H9 (cell line): ENCODE data around the gene TMEM178B. TPM values are rescaled to one million over a fixed set of nuclear protein-coding genes. Genes with fewer than 3 reads are reported as not detected.
A peak's percentile ranks its signal among the peaks of the same experiment; 100 is the strongest.

Experiments used
- DNase-seq: peaks from one replicate; pipeline ENCODE4 v3.0.0-alpha.2; 2017
- H2AFZ ChIP-seq: one replicate; pipeline ENCODE4 v1.6.1; 2013; ENCODE audit warnings: mild to moderate bottlenecking, low read length, control low read depth, moderate library complexity
- H2AK5ac ChIP-seq: 2 replicates; pipeline ENCODE4 v1.6.1; 2013; ENCODE audit warnings: low read length, control low read depth, mixed read lengths; ENCODE audit not compliant: insufficient read length
- H2BK120ac ChIP-seq: one replicate; pipeline ENCODE4 v1.6.1; 2013; ENCODE audit warnings: low read depth, mild to moderate bottlenecking, low read length, control low read depth, inconsistent platforms; ENCODE audit not compliant: poor library complexity, severe bottlenecking
- H2BK12ac ChIP-seq: 2 replicates; pipeline ENCODE4 v1.6.1; 2013; ENCODE audit warnings: low read length, control low read depth, mixed read lengths, low read depth; ENCODE audit not compliant: insufficient read length
- H2BK15ac ChIP-seq: 2 replicates; pipeline ENCODE4 v1.6.1; 2013; ENCODE audit warnings: low read depth, low read length, control low read depth
- H2BK20ac ChIP-seq: one replicate; pipeline ENCODE4 v1.6.1; 2013; ENCODE audit warnings: low read depth, mild to moderate bottlenecking, low read length, control low read depth, inconsistent platforms; ENCODE audit not compliant: poor library complexity, severe bottlenecking
- H2BK5ac ChIP-seq: 2 replicates; pipeline ENCODE4 v1.6.1; 2013; ENCODE audit warnings: low read length, control low read depth, mixed read lengths; ENCODE audit not compliant: insufficient read length
- H3K14ac ChIP-seq: 2 replicates; pipeline ENCODE4 v1.6.1; 2013; ENCODE audit warnings: low read length, control low read depth; ENCODE audit not compliant: insufficient read depth
- H3K18ac ChIP-seq: 2 replicates; pipeline ENCODE4 v1.6.1; 2013; ENCODE audit warnings: low read depth, mild to moderate bottlenecking, mixed read lengths, low read length, control low read depth; ENCODE audit not compliant: insufficient read length
- H3K23ac ChIP-seq: 2 replicates; pipeline ENCODE4 v1.6.1; 2013; ENCODE audit warnings: low read length, control low read depth, mixed read lengths, low read depth; ENCODE audit not compliant: insufficient read length
- H3K23me2 ChIP-seq: 2 replicates; pipeline ENCODE4 v1.6.1; 2013; ENCODE audit warnings: low read depth, mild to moderate bottlenecking, mixed read lengths, low read length, control low read depth; ENCODE audit not compliant: insufficient read length, poor library complexity, severe bottlenecking
- H3K27ac ChIP-seq: 2 replicates; pipeline ENCODE4 v1.5.1; 2013; ENCODE audit warnings: low read length, control low read depth, mixed read lengths, low read depth; ENCODE audit not compliant: insufficient read length
- H3K27me3 ChIP-seq: 2 replicates; pipeline ENCODE4 v1.6.1; 2013; ENCODE audit warnings: low read length, control low read depth, inconsistent platforms; ENCODE audit not compliant: insufficient read depth
- H3K4ac ChIP-seq: 2 replicates; pipeline ENCODE4 v1.6.1; 2013; ENCODE audit warnings: low read depth, mild to moderate bottlenecking, control low read depth, inconsistent platforms, low read length, moderate library complexity
- H3K4me1 ChIP-seq: 2 replicates; pipeline ENCODE4 v1.6.1; 2013; ENCODE audit warnings: low read length, control low read depth, inconsistent platforms; ENCODE audit not compliant: insufficient read depth
- H3K4me2 ChIP-seq: 2 replicates; pipeline ENCODE4 v1.6.1; 2013; ENCODE audit warnings: low read length, control low read depth, mixed read lengths; ENCODE audit not compliant: insufficient read length, insufficient read depth
- H3K56ac ChIP-seq: 2 replicates; pipeline ENCODE4 v1.6.1; 2013; ENCODE audit warnings: low read depth, mild to moderate bottlenecking, mixed read lengths, low read length, control low read depth; ENCODE audit not compliant: insufficient read length
- H3K79me1 ChIP-seq: 2 replicates; pipeline ENCODE4 v1.6.1; 2013; ENCODE audit warnings: low read depth, mild to moderate bottlenecking, moderate library complexity, low read length, control low read depth, inconsistent platforms; ENCODE audit not compliant: insufficient read depth, poor library complexity, severe bottlenecking
- H3K79me2 ChIP-seq: 2 replicates; pipeline ENCODE4 v1.6.1; 2013; ENCODE audit warnings: low read length, control low read depth, inconsistent platforms; ENCODE audit not compliant: insufficient read depth
- H3K9ac ChIP-seq: 2 replicates; pipeline ENCODE4 v1.6.1; 2013; ENCODE audit warnings: low read length, control low read depth, mixed read lengths; ENCODE audit not compliant: insufficient read length; ENCODE audit errors: extremely low read depth
- H3K9me3 ChIP-seq: one replicate; pipeline ENCODE4 v1.6.1; 2013; ENCODE audit warnings: low read depth, low read length, inconsistent platforms; ENCODE audit not compliant: control insufficient read depth
- H3T11ph ChIP-seq: one replicate; pipeline ENCODE4 v1.6.1; 2013; ENCODE audit warnings: mild to moderate bottlenecking, low read length, control low read depth, inconsistent platforms
- H4K20me1 ChIP-seq: one replicate; pipeline ENCODE4 v1.6.1; 2013; ENCODE audit not compliant: control insufficient read depth, insufficient read length, insufficient read depth
- H4K5ac ChIP-seq: 2 replicates; pipeline ENCODE4 v1.6.1; 2013; ENCODE audit warnings: low read depth, mild to moderate bottlenecking, mixed read lengths, low read length, control low read depth; ENCODE audit not compliant: insufficient read length
- H4K8ac ChIP-seq: replicated peaks from 2 replicates; pipeline ENCODE4 v1.6.1; 2013; ENCODE audit warnings: low read length, control low read depth, mixed read lengths, low read depth; ENCODE audit not compliant: insufficient read length
- H4K91ac ChIP-seq: 2 replicates; pipeline ENCODE4 v1.6.1; 2013; ENCODE audit warnings: low read depth, mild to moderate bottlenecking, moderate library complexity, mixed read lengths, low read length, control low read depth; ENCODE audit not compliant: insufficient read length
- H3K27ac Mint-ChIP-seq, 3 experiments: 2 replicates in 2 of 3; 3 replicates in 1 of 3; pipeline ENCODE4 v1.8.0; 2020 to 2021; ENCODE audit warnings: mixed read lengths in 3 of 3, mild to moderate bottlenecking in 1 of 3, moderate library complexity in 1 of 3
- H3K27me3 Mint-ChIP-seq: 2 replicates; pipeline ENCODE4 v1.8.0; 2021; ENCODE audit warnings: low read depth, mild to moderate bottlenecking, moderate library complexity, mixed read lengths
- H3K36me3 Mint-ChIP-seq, 3 experiments: 2 replicates in 2 of 3; 3 replicates in 1 of 3; pipeline ENCODE4 v1.8.0; 2020 to 2021; ENCODE audit warnings: low read depth in 3 of 3, mixed read lengths in 3 of 3; ENCODE audit not compliant: insufficient read depth in 1 of 3
- H3K4me1 Mint-ChIP-seq, 2 experiments: 2 replicates each; pipeline ENCODE4 v1.8.0; 2020; ENCODE audit warnings: mixed read lengths in 2 of 2
- H3K4me3 Mint-ChIP-seq, 2 experiments: 2 replicates in 1 of 2; 3 replicates in 1 of 2; pipeline ENCODE4 v1.8.0; 2020 to 2021; ENCODE audit warnings: mild to moderate bottlenecking in 2 of 2, mixed read lengths in 2 of 2, moderate library complexity in 1 of 2
- H3K9me3 Mint-ChIP-seq, 2 experiments: 2 replicates in 1 of 2; 3 replicates in 1 of 2; pipeline ENCODE4 v1.8.0; 2020; ENCODE audit warnings: mild to moderate bottlenecking in 2 of 2, mixed read lengths in 2 of 2, moderate library complexity in 1 of 2
- CTCF ChIP-seq: fragments of 200-600 bp; sonication (generic); conservative IDR thresholded peaks from 3 replicates; pipeline ENCODE4 v1.8.0; 2021; ENCODE audit warnings: antibody characterized with exemption, mild to moderate bottlenecking
- WGBS: extraction: QIAGEN DNeasy Blood & Tissue Kit; methylation state at CpG from one replicate; pipeline ENCODE4 v1.1.7; 2013; ENCODE audit warnings: missing lambda C conversion rate, low lambda C conversion rate, mixed read lengths; ENCODE audit not compliant: insufficient read length; ENCODE audit errors: extremely low coverage; 5-methylcytosine and 5-hydroxymethylcytosine counted together
- total RNA-seq: library from RNA; stranded (reverse); gene quantifications from 2 replicates; pipeline ENCODE4 v1.2.1, GENCODE V29; 2021

The TMEM178B gene
- total RNA-seq, 1 experiment from 2014 or later, result 11.3 TPM

- Histone ChIP-seq H2BK15ac (no peak overlapping the region), H2AFZ (no peak overlapping the region), H4K5ac (no peak overlapping the region), H3T11ph (no peak overlapping the region), H3K9ac (no peak overlapping the region), H3K18ac (no peak overlapping the region), H3K14ac (no peak overlapping the region), H4K20me1 (no peaks in the 10 kb centered on the region), H4K91ac (no peak overlapping the region), H2BK5ac (no peak overlapping the region), H3K56ac (no peak overlapping the region), H3K79me1 (no peaks in the 10 kb centered on the region), H3K23me2 (no peaks in the 10 kb centered on the region), H3K27ac (no peak overlapping the region), H2BK120ac (no peak overlapping the region), H3K4me2 (no peak overlapping the region), H2BK12ac (no peak overlapping the region), H2AK5ac (no peak overlapping the region), H4K8ac (no peak overlapping the region), H2BK20ac (no peak overlapping the region), H3K23ac (no peak overlapping the region), H3K79me2 (no peaks in the 10 kb centered on the region; the same call in 1 of the 2 replicates), H3K4me1 (no peaks in the 10 kb centered on the region), H3K4ac (no peak overlapping the region), H3K9me3 (no peaks in the 10 kb centered on the region), H3K27me3 (no peaks in the 10 kb centered on the region)
- WGBS, result no CpG with 5 or more reads among the region's 4 CpGs
- Mint-ChIP-seq H3K4me1 (peaks cover 6 to 7% of the 10 kb centered on the region in 2 experiments; a peak in 3 of 4 replicates), H3K27ac (peak overlapping the region in 2 of 3 experiments; percentile 3 to 27; a peak in 3 of 7 replicates), H3K27me3 (no peaks in the 10 kb centered on the region; the same call in 1 of the 2 replicates), H3K4me3 (no peak overlapping the region), H3K36me3 (peaks cover 0 to 5% (median 0%) of the 10 kb centered on the region in 3 experiments; a peak in 5 of 7 replicates), H3K9me3 (no peaks in the 10 kb centered on the region; a peak in 1 of 5 replicates)
- DNase-seq, result peak; percentile 50
- TF ChIP-seq CTCF, result no peak
Observed at GRCh38 chr7:141158561-141158960, 84.7 kb downstream of the TMEM178B start.
